Activated CD4-positive, alpha-beta T cell treated with anti-CD3 and anti-CD28 coated beads, Interleukin-2, amount 50 U/mL, for 1 hour (primary cell): ENCODE results near the gene MYCN.

ENCODE experiments used
- DNase-seq: peaks from one replicate; pipeline ENCODE4 v3.0.0-alpha.2; 2020

Gene MYCN

GRCh38 chr2:15932394-15933183, 7.8 kb upstream of the MYCN start:
- no peak for DNase-seq

DNA sequence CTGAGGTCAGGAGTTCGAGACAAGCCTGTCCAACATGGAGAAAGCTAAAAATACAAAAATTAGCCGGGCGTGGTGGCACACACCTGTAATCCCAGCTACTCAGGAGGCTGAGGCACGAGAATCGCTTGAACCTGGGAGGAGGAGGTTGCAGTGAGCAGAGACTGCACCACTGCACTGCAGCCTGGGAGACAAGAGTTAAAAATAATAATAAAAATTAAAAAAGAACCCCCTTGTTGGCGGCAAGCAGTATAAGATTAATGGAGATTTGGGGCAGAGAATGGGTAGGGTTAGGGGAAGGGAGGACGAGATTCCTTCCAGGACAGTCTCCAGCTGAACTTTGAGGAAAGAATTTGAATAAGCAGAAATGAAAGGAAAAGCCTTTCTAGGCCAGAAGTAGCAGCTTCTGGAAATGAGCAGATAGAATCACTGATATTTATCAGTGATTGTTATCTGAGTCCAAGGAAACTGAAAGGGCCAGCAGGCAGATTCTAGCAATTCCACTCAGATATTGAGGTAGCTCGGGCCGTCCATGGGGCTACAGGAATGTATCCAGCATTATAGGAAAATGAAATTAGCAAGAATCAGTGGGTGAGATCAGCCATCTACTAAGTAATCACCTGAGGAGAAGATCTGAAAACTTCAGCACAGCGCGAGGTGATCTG, 7.0 kb upstream of the MYCN start:
- no peak for DNase-seq

- no peak for DNase-seq
Observed at GRCh38 chr2:15934291-15934945, 5.9 kb upstream of the MYCN start.

- no peak for DNase-seq
Observed at GRCh38 chr2:15935189-15935588, 5.2 kb upstream of the MYCN start.

GRCh38 chr2:15935675-15936074, 4.7 kb upstream of the MYCN start:
- no peak for DNase-seq

- DNase-seq: no peak
Observed at GRCh38 chr2:15936277-15937104, 3.9 kb upstream of the MYCN start.

GRCh38 chr2:15937105-15937881, 3.1 kb upstream of the MYCN start:
- DNase-seq: no peak

GRCh38 chr2:15937882-15938802, 2.2 kb upstream of the MYCN start:
- DNase-seq: no peak

DNA sequence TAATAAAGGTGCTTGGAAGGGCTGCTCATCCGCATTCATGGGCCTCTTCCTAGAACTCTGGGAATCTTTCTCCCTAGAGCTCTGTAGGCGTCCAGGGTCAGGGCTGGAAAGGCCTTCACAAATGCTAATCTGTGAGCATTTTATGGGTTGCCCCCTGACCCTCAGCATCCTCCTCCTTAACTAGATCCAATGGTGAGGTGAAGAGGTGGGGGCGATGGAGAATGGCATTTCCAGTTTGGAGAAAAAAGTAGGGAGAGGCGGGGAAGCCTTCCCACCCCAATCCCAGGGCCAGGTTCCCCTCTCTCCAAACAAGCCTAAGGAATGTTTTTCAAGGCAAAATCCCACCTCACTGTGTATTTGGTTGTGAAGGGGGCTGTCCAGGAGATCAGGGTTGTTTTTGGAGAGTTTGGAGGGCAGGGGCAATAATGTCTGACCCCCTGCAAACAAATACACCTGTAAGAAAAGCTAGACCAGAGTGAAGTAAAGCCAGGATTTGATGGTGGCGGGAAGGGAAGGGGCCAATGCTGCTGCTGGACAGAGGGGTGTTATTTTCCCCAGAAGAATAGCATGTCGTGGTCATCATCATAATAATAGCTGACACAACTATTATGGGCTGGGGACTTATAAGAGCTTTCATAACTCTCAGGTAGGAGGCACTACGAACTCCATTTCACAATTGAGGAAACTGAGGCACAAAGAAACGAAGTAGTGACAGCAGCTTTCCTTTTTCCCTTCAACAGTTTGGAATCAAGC, 1.4 kb upstream of the MYCN start:
- DNase-seq: no peak

GRCh38 chr2:15939556-15939853, 845 bp upstream of the MYCN start:
- peak; percentile 28 for DNase-seq

GRCh38 chr2:15940661-15941480, 521 bp downstream of the MYCN start:
- DNase-seq: no peak

DNA sequence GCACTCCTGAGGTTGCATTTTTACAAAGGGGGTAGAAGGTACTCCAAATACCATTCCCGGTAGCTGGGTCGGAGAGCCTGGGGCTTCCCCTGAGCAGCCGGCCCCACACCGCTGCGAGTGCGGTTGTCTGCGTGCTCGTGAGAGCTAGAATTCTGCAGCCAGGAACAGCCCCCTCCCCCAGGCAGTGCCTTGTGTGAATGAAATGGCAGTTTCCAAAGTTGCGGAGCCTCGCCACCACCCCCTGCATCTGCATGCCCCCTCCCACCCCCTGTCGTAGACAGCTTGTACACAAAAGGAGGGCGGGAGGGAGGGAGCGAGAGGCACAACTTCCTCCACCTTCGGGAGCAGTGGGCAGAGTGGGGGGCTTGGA, 1.1 kb downstream of the MYCN start:
- DNase-seq: no peak

GRCh38 chr2:15941871-15942710, 1.7 kb downstream of the MYCN start:
- no peak for DNase-seq

GRCh38 chr2:15942711-15943345, 2.5 kb downstream of the MYCN start:
- DNase-seq: no peak

GRCh38 chr2:15943378-15944280, 3.3 kb downstream of the MYCN start:
- DNase-seq: no peak

DNA sequence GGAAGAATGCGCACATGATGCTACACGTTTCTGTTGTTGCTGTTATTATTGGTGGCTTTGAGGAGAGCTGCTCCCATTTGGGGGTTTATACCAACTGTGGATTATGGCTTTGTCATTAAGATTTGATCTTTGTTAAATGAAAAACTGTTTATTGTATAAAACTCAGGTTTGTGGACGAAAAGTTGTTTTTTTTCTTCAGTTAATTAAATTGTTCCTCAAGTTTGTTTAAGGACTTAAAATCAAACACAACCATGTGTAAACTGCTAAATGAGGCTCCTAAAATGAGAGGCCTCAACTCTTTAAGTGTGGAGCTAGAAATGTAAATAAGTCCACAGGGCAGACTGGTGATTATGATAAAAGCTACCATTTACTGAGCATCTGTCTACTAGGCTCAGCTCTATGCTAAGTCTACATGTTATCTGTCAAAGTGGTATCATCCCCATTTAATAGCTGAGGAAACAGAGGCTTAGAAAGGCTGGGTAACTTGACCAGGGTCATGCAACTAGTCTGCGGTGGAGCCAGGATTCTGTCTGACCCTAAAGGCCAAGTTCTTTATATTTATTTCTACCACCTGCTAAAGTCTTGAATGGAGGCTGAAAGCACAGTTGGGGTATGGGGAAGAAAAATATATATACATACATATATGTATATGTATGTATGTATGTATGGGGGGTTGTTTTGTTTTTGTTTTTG, 4.1 kb downstream of the MYCN start:
- DNase-seq: no peak
